Measurements from ENCODE around the gene TPRX1.

The TPRX1 gene

GRCh38 chr19:47798904-47799266 lies 5.5 kb downstream of the TPRX1 start (continued):
- TF ChIP-seq POU6F1 (CRISPR knock-in tag; IDR thresholded peaks at IDR 0.05; ENCODE audit: borderline replicate concordance, low read depth), result no peak
- no peak for TF ChIP-seq ZFP30 (CRISPR knock-in tag; IDR thresholded peaks at IDR 0.05)
- no peak for TF ChIP-seq ZNF565 (CRISPR knock-in tag; conservative IDR thresholded peaks at IDR 0.05; ENCODE audit: low read depth)
- no peak for TF ChIP-seq ZNF8 (CRISPR knock-in tag; IDR thresholded peaks at IDR 0.05)
- no peak for TF ChIP-seq BACH2 (CRISPR knock-in tag; IDR thresholded peaks at IDR 0.05; ENCODE audit: borderline replicate concordance)
- TF ChIP-seq ZFP3 (CRISPR knock-in tag; IDR thresholded peaks at IDR 0.05), result no peak
- TF ChIP-seq ZC3H10 (CRISPR knock-in tag; IDR thresholded peaks at IDR 0.05), result no peak
- no peak for TF ChIP-seq RARB (CRISPR knock-in tag; IDR thresholded peaks at IDR 0.05)

GRCh38 chr19:47797996-47798903 lies 6.1 kb downstream of the TPRX1 start:
- TF ChIP-seq ZC3H10 (CRISPR knock-in tag; IDR thresholded peaks at IDR 0.05) (no peak), BACH2 (CRISPR knock-in tag; IDR thresholded peaks at IDR 0.05; ENCODE audit: borderline replicate concordance) (no peak), RARB (CRISPR knock-in tag; IDR thresholded peaks at IDR 0.05) (no peak), CREB5 (CRISPR knock-in tag; IDR thresholded peaks at IDR 0.05; ENCODE audit: low read depth) (no peak), TSHZ2 (CRISPR knock-in tag; IDR thresholded peaks at IDR 0.05) (no peak), ARNTL (CRISPR knock-in tag; IDR thresholded peaks at IDR 0.05; ENCODE audit: borderline replicate concordance, low read depth) (no peak)
- no peak; the same call in 2 of the 3 replicates for ATAC-seq

GRCh38 chr19:47796785-47797184 lies 7.6 kb downstream of the TPRX1 start:
- ATAC-seq, result no peak
- TF ChIP-seq TSHZ2 (CRISPR knock-in tag; IDR thresholded peaks at IDR 0.05) (no peak), ISL1 (CRISPR knock-in tag; IDR thresholded peaks at IDR 0.05) (no peak), GLIS3 (CRISPR knock-in tag; IDR thresholded peaks at IDR 0.05) (no peak), SNAI2 (CRISPR knock-in tag; IDR thresholded peaks at IDR 0.05) (no peak)

GRCh38 chr19:47794526-47794925 lies 9.8 kb downstream of the TPRX1 start:
- no peak for ATAC-seq
- TF ChIP-seq CSDC2 (CRISPR knock-in tag; IDR thresholded peaks at IDR 0.05), result no peak
- TF ChIP-seq CREB5 (CRISPR knock-in tag; IDR thresholded peaks at IDR 0.05; ENCODE audit: low read depth), result no peak
- no peak for TF ChIP-seq ARNTL (CRISPR knock-in tag; IDR thresholded peaks at IDR 0.05; ENCODE audit: borderline replicate concordance, low read depth)
- TF ChIP-seq ZFP30 (CRISPR knock-in tag; IDR thresholded peaks at IDR 0.05), result no peak
- TF ChIP-seq RARB (CRISPR knock-in tag; IDR thresholded peaks at IDR 0.05), result no peak
- TF ChIP-seq CSRNP3 (CRISPR knock-in tag; IDR thresholded peaks at IDR 0.05), result no peak
- TF ChIP-seq ZC3H10 (CRISPR knock-in tag; IDR thresholded peaks at IDR 0.05), result no peak
- no peak for TF ChIP-seq OSR1 (CRISPR knock-in tag; IDR thresholded peaks at IDR 0.05)
- TF ChIP-seq ZNF70 (CRISPR knock-in tag; IDR thresholded peaks at IDR 0.05), result no peak
- no peak for TF ChIP-seq ISL1 (CRISPR knock-in tag; IDR thresholded peaks at IDR 0.05)
- TF ChIP-seq POU6F1 (CRISPR knock-in tag; IDR thresholded peaks at IDR 0.05; ENCODE audit: borderline replicate concordance, low read depth), result no peak
- TF ChIP-seq SNAI2 (CRISPR knock-in tag; IDR thresholded peaks at IDR 0.05), result no peak
- no peak for TF ChIP-seq ZFP3 (CRISPR knock-in tag; IDR thresholded peaks at IDR 0.05)
- TF ChIP-seq ESRRG (CRISPR knock-in tag; IDR thresholded peaks at IDR 0.05), result no peak
- TF ChIP-seq BACH2 (CRISPR knock-in tag; IDR thresholded peaks at IDR 0.05; ENCODE audit: borderline replicate concordance), result no peak

All from SK-N-SH treated with all-trans-retinoic acid at 6 μM for 48 hours (cell line).